HepG2 (cell line): ENCODE data around the gene RNU5B-1. TPM values are rescaled to one million over a fixed set of nuclear protein-coding genes. Genes with fewer than 3 reads are reported as not detected.
A peak's percentile ranks its signal among the peaks of the same experiment; 100 is the strongest.

ENCODE experiments used
- FOXC1 ChIP-seq: sonication (generic); formaldehyde crosslinking; IDR thresholded peaks from 2 replicates; pipeline ENCODE4 v1.8.0; 2022; ENCODE audit warnings: mild to moderate bottlenecking, missing genetic modification reagents, borderline replicate concordance
- HCFC1 ChIP-seq: fragments of 150-350 bp; IDR thresholded peaks from 2 replicates; pipeline ENCODE4 v1.6.1; 2014; ENCODE audit warnings: low read depth, low read length
- JUN ChIP-seq: sonication (generic); formaldehyde crosslinking; IDR thresholded peaks from 2 replicates; pipeline ENCODE4 v1.4.0; 2020; ENCODE audit warnings: mild to moderate bottlenecking, missing genetic modification reagents
- KDM2A ChIP-seq: sonication (generic); formaldehyde crosslinking; IDR thresholded peaks from 2 replicates; pipeline ENCODE4 v1.4.0; 2020; ENCODE audit warnings: low read depth, missing genetic modification reagents, borderline replicate concordance
- NFKBIZ ChIP-seq: IDR thresholded peaks from 2 replicates; pipeline ENCODE4 v1.6.1; 2018; ENCODE audit warnings: missing genetic modification reagents, missing compliant biosample characterization
- PITX1 ChIP-seq: sonication (generic); formaldehyde crosslinking; IDR thresholded peaks from 2 replicates; pipeline ENCODE4 v1.5.1; 2020; ENCODE audit warnings: mild to moderate bottlenecking, missing genetic modification reagents
- TRIM24 ChIP-seq: sonication (generic); formaldehyde crosslinking; IDR thresholded peaks from 2 replicates; pipeline ENCODE4 v1.8.0; 2022; ENCODE audit warnings: mild to moderate bottlenecking, missing genetic modification reagents
- ZBTB38 ChIP-seq: sonication (generic); formaldehyde crosslinking; IDR thresholded peaks from 2 replicates; pipeline ENCODE4 v1.5.1; 2020; ENCODE audit warnings: mild to moderate bottlenecking, missing genetic modification reagents
- ZNF3 ChIP-seq: IDR thresholded peaks from 2 replicates; pipeline ENCODE4 v1.7.0; 2017; ENCODE audit warnings: inconsistent platforms
- ZNF326 ChIP-seq: sonication (generic); formaldehyde crosslinking; IDR thresholded peaks from 2 replicates; pipeline ENCODE4 v1.4.0; 2020; ENCODE audit warnings: missing genetic modification reagents, borderline replicate concordance
- ZNF343 ChIP-seq: sonication (generic); formaldehyde crosslinking; IDR thresholded peaks from 2 replicates; pipeline ENCODE4 v1.4.0; 2020; ENCODE audit warnings: mild to moderate bottlenecking, missing genetic modification reagents
- ZNF431 ChIP-seq: sonication (generic); formaldehyde crosslinking; IDR thresholded peaks from 2 replicates; pipeline ENCODE4 v1.9.0; 2022; ENCODE audit warnings: missing genetic modification reagents, low read depth, mild to moderate bottlenecking, borderline replicate concordance
- ZNF768 ChIP-seq: sonication (generic); formaldehyde crosslinking; IDR thresholded peaks from 2 replicates; pipeline ENCODE4 v1.4.0; 2020; ENCODE audit warnings: missing genetic modification reagents
- polyA plus RNA-seq, 8 experiments: library from polyadenylated mRNA; depleted of rRNA in 3 of 8; stranded (reverse) in 7 of 8; unstranded in 1 of 8; fragments of >200 nt; fragmentation: Illumina TruSeq in 4 of 8; extraction: Trizol in 4 of 8; gene quantifications; 2 replicates each; pipeline versions ENCODE4 v1.2.1 to v1.2.3, GENCODE V29; 2011 to 2016; ENCODE audit warnings: low read depth in 4 of 8, missing spikeins in 1 of 8, mixed read lengths in 1 of 8; ENCODE audit not compliant: insufficient read depth in 1 of 8
- total RNA-seq, 5 experiments: library from RNA; depleted of rRNA; stranded (reverse); fragments of >200 nt; fragmentation: Illumina TruSeq; extraction: Trizol; gene quantifications; 2 replicates each; pipeline ENCODE4 v1.2.3, GENCODE V29; 2016; ENCODE audit warnings: low read depth in 1 of 5
- TF ChIP-seq, protein P1 (sequence below): sonication (generic); formaldehyde crosslinking; IDR thresholded peaks from 2 replicates; pipeline ENCODE4 v1.4.0; 2020; ENCODE audit warnings: missing genetic modification reagents, borderline replicate concordance
- TF ChIP-seq, protein P2 (sequence below): sonication (generic); formaldehyde crosslinking; IDR thresholded peaks from 2 replicates; pipeline ENCODE4 v1.4.0; 2020; ENCODE audit warnings: missing genetic modification reagents, mild to moderate bottlenecking, borderline replicate concordance
- TF ChIP-seq, protein P3 (sequence below): sonication (generic); formaldehyde crosslinking; IDR thresholded peaks from 2 replicates; pipeline ENCODE4 v1.5.0; 2020; ENCODE audit warnings: mild to moderate bottlenecking, missing genetic modification reagents
- TF ChIP-seq, protein P4 (sequence below): sonication (generic); formaldehyde crosslinking; IDR thresholded peaks from 2 replicates; pipeline ENCODE4 v1.5.0; 2020; ENCODE audit warnings: missing genetic modification reagents, mild to moderate bottlenecking, borderline replicate concordance
- TF ChIP-seq, protein P5 (sequence below): sonication (generic); formaldehyde crosslinking; IDR thresholded peaks from 2 replicates; pipeline ENCODE4 v1.4.0; 2020; ENCODE audit warnings: mild to moderate bottlenecking, missing genetic modification reagents

RNU5B-1 gene
- total and polyA plus RNA-seq, 2 of the 13 experiments (the other 11 are each of a cell fraction or from before 2014, with no cell fraction given): 1,646 TPM; not detected in 1

DNA sequence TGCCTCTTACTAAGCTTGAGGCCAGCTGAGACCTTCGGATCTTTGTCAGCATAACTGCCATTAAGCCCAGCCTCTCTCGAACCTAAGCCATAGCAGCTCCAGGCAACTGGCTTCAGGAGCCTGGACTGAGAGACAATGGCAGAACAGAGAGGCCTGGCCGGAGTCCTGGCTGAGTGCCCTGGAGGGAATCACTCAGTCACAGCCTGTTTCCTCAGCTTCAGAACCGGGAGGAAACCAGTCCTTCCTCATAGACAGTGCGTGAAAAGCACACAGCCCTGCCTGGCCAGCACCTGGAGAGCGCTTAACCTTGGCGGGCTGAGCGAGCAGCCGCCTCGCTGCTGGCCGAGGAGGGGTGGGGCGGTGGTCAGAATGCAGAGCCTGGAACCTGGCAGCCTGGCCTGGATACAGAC lies 21.6 kb downstream of the RNU5B-1 start (continued):
- TF ChIP-seq FOXC1 (no peak), ZNF343 (CRISPR knock-in tag) (no peak), PITX1 (CRISPR knock-in tag) (no peak), ZNF326 (CRISPR knock-in tag) (no peak), ZBTB38 (peak; percentile 17; the same call in 1 of the 2 replicates), ZNF768 (CRISPR knock-in tag) (peak; percentile 37; the same call in 1 of the 2 replicates), ZNF431 (no peak), JUN (CRISPR knock-in tag) (no peak), ZNF3 (CRISPR knock-in tag) (no peak), NFKBIZ (no peak), TRIM24 (CRISPR knock-in tag) (no peak), KDM2A (CRISPR knock-in tag) (peak; percentile 36; the same call in 1 of the 2 replicates), HCFC1 (no peak)
- TF ChIP-seq, protein P1, sequence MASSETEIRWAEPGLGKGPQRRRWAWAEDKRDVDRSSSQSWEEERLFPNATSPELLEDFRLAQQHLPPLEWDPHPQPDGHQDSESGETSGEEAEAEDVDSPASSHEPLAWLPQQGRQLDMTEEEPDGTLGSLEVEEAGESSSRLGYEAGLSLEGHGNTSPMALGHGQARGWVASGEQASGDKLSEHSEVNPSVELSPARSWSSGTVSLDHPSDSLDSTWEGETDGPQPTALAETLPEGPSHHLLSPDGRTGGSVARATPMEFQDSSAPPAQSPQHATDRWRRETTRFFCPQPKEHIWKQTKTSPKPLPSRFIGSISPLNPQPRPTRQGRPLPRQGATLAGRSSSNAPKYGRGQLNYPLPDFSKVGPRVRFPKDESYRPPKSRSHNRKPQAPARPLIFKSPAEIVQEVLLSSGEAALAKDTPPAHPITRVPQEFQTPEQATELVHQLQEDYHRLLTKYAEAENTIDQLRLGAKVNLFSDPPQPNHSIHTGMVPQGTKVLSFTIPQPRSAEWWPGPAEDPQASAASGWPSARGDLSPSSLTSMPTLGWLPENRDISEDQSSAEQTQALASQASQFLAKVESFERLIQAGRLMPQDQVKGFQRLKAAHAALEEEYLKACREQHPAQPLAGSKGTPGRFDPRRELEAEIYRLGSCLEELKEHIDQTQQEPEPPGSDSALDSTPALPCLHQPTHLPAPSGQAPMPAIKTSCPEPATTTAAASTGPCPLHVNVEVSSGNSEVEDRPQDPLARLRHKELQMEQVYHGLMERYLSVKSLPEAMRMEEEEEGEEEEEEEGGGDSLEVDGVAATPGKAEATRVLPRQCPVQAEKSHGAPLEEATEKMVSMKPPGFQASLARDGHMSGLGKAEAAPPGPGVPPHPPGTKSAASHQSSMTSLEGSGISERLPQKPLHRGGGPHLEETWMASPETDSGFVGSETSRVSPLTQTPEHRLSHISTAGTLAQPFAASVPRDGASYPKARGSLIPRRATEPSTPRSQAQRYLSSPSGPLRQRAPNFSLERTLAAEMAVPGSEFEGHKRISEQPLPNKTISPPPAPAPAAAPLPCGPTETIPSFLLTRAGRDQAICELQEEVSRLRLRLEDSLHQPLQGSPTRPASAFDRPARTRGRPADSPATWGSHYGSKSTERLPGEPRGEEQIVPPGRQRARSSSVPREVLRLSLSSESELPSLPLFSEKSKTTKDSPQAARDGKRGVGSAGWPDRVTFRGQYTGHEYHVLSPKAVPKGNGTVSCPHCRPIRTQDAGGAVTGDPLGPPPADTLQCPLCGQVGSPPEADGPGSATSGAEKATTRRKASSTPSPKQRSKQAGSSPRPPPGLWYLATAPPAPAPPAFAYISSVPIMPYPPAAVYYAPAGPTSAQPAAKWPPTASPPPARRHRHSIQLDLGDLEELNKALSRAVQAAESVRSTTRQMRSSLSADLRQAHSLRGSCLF: no peak
- TF ChIP-seq, protein P2, sequence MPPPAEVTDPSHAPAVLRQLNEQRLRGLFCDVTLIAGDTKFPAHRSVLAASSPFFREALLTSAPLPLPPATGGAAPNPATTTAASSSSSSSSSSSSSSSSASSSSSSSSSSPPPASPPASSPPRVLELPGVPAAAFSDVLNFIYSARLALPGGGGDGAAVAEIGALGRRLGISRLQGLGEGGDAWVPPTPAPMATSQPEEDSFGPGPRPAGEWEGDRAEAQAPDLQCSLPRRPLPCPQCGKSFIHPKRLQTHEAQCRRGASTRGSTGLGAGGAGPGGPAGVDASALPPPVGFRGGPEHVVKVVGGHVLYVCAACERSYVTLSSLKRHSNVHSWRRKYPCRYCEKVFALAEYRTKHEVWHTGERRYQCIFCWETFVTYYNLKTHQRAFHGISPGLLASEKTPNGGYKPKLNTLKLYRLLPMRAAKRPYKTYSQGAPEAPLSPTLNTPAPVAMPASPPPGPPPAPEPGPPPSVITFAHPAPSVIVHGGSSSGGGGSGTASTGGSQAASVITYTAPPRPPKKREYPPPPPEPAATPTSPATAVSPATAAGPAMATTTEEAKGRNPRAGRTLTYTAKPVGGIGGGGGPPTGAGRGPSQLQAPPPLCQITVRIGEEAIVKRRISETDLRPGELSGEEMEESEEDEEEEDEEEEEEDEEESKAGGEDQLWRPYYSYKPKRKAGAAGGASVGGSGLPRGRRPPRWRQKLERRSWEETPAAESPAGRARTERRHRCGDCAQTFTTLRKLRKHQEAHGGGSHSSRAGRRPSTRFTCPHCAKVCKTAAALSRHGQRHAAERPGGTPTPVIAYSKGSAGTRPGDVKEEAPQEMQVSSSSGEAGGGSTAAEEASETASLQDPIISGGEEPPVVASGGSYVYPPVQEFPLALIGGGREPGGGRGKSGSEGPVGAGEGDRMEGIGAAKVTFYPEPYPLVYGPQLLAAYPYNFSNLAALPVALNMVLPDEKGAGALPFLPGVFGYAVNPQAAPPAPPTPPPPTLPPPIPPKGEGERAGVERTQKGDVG (CRISPR knock-in tag): peak; percentile 47; the same call in 1 of the 2 replicates
- TF ChIP-seq, protein P3, sequence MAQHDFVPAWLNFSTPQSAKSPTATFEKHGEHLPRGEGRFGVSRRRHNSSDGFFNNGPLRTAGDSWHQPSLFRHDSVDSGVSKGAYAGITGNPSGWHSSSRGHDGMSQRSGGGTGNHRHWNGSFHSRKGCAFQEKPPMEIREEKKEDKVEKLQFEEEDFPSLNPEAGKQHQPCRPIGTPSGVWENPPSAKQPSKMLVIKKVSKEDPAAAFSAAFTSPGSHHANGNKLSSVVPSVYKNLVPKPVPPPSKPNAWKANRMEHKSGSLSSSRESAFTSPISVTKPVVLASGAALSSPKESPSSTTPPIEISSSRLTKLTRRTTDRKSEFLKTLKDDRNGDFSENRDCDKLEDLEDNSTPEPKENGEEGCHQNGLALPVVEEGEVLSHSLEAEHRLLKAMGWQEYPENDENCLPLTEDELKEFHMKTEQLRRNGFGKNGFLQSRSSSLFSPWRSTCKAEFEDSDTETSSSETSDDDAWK (CRISPR knock-in tag): no peak
- TF ChIP-seq, protein P4, sequence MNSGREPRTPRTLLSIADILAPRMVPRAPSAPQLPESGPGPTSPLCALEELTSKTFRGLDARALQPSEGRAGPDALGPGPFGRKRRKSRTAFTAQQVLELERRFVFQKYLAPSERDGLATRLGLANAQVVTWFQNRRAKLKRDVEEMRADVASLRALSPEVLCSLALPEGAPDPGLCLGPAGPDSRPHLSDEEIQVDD (CRISPR knock-in tag): no peak
- TF ChIP-seq, protein P5, sequence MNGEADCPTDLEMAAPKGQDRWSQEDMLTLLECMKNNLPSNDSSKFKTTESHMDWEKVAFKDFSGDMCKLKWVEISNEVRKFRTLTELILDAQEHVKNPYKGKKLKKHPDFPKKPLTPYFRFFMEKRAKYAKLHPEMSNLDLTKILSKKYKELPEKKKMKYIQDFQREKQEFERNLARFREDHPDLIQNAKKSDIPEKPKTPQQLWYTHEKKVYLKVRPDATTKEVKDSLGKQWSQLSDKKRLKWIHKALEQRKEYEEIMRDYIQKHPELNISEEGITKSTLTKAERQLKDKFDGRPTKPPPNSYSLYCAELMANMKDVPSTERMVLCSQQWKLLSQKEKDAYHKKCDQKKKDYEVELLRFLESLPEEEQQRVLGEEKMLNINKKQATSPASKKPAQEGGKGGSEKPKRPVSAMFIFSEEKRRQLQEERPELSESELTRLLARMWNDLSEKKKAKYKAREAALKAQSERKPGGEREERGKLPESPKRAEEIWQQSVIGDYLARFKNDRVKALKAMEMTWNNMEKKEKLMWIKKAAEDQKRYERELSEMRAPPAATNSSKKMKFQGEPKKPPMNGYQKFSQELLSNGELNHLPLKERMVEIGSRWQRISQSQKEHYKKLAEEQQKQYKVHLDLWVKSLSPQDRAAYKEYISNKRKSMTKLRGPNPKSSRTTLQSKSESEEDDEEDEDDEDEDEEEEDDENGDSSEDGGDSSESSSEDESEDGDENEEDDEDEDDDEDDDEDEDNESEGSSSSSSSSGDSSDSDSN (CRISPR knock-in tag): peak; percentile 41; the same call in 1 of the 2 replicates
